Peyer's patch (tissue), 4 donors: ENCODE measurements around the gene TMEM176A.

Experiments
- POLR2A ChIP-seq, 2 donors: fragments of 450-650 bp; IDR thresholded peaks; one replicate each; pipeline ENCODE4 v1.5.1; 2017; ENCODE audit warnings: antibody characterized with exemption in 2 of 2, mild to moderate bottlenecking in 2 of 2, moderate library complexity in 2 of 2
- TF ChIP-seq, protein P1 (sequence below), 6 experiments: fragments of 450-650 bp in 4 of 6; fragments of 200-600 bp in 2 of 6; sonication (generic) in 1 of 6; IDR thresholded peaks; one replicate each; pipeline ENCODE4 v1.5.1; 2017 to 2019; ENCODE audit warnings: antibody characterized with exemption in 6 of 6, mild to moderate bottlenecking in 3 of 6, moderate library complexity in 1 of 6

DNA sequence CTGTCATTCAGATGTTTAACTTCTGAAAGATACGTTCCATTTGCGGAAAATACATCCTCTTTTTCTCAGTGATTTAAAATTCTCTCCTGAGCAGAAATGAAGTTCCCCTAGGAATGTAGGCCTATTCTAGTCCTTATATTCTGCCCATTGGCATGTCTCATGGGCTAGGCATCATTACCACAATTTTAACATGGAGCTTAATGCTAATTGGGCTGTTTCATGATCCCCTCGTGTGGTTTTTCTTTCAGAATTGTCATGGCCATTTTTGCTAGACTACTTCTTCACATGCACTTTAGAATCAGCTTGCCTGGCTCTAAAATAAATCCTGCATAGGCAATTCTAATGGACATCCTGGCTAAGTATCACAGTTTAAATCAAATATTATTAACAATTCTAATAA is 1.4 kb upstream of the TMEM176A start:
- TF ChIP-seq, protein P1, sequence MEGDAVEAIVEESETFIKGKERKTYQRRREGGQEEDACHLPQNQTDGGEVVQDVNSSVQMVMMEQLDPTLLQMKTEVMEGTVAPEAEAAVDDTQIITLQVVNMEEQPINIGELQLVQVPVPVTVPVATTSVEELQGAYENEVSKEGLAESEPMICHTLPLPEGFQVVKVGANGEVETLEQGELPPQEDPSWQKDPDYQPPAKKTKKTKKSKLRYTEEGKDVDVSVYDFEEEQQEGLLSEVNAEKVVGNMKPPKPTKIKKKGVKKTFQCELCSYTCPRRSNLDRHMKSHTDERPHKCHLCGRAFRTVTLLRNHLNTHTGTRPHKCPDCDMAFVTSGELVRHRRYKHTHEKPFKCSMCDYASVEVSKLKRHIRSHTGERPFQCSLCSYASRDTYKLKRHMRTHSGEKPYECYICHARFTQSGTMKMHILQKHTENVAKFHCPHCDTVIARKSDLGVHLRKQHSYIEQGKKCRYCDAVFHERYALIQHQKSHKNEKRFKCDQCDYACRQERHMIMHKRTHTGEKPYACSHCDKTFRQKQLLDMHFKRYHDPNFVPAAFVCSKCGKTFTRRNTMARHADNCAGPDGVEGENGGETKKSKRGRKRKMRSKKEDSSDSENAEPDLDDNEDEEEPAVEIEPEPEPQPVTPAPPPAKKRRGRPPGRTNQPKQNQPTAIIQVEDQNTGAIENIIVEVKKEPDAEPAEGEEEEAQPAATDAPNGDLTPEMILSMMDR (IDR thresholded peaks at IDR 0.05) = no peak
- TF ChIP-seq POLR2A (IDR thresholded peaks at IDR 0.05) = no peak
